Naive thymus-derived CD4-positive, alpha-beta T cell (primary cell): ENCODE measurements around the gene GLIS1. TPM values are rescaled to one million over a fixed set of nuclear protein-coding genes. Genes with fewer than 3 reads are reported as not detected.
A peak's percentile ranks its signal among the peaks of the same experiment; 100 is the strongest.

ENCODE experiments used
- ATAC-seq: fragments of 150-1000 bp; cut with Tn5 transposase; 2 replicates; pipeline ENCODE4 v1.10.0; 2021; ENCODE audit warnings: mild to moderate bottlenecking, moderate library complexity
- CTCF ChIA-PET: fragments of 350-600 bp; sonication (Branson Sonifier 250); formaldehyde crosslinking; loops from one replicate; lab custom pipeline; 2021; ENCODE audit warnings: antibody characterized with exemption; lab: Charles Lee
- POLR2A ChIA-PET: fragments of 350-600 bp; sonication (Branson Sonifier 250); formaldehyde crosslinking; loops from one replicate; lab custom pipeline; 2021; ENCODE audit warnings: antibody characterized with exemption, inconsistent platforms; lab: Charles Lee
- DNase-seq, 9 donors: peaks; one replicate each; pipeline versions ENCODE4 v3.0.0 to v3.0.0-alpha.2; 2020 to 2022; ENCODE audit warnings: mixed read lengths in 1 of 9
- H3K27ac ChIP-seq: one replicate; pipeline ENCODE4 v1.7.0; 2013; ENCODE audit warnings: mild to moderate bottlenecking, low read depth, low read length, moderate library complexity
- H3K27me3 ChIP-seq, 2 donors: one replicate each; pipeline ENCODE4 v1.7.0; 2013; ENCODE audit warnings: low read length in 2 of 2, mild to moderate bottlenecking in 2 of 2, moderate library complexity in 2 of 2; ENCODE audit not compliant: control insufficient read depth in 2 of 2, insufficient read depth in 2 of 2
- H3K36me3 ChIP-seq, 3 experiments: 1 replicate in 2 of 3; 2 replicates in 1 of 3; pipeline ENCODE4 v1.7.0; 2013; ENCODE audit warnings: low read length in 3 of 3, mild to moderate bottlenecking in 3 of 3, moderate library complexity in 1 of 3; ENCODE audit not compliant: insufficient read depth in 3 of 3, control insufficient read depth in 2 of 3
- H3K4me1 ChIP-seq, 2 donors: one replicate each; pipeline ENCODE4 v1.7.0; 2013; ENCODE audit warnings: low read length in 2 of 2, mild to moderate bottlenecking in 2 of 2, moderate library complexity in 1 of 2; ENCODE audit not compliant: control insufficient read depth in 2 of 2, insufficient read depth in 2 of 2
- H3K4me3 ChIP-seq: 2 replicates; pipeline ENCODE4 v1.7.0; 2013; ENCODE audit warnings: mild to moderate bottlenecking, low read length
- H3K9me3 ChIP-seq, 3 experiments: 1 replicate in 2 of 3; 2 replicates in 1 of 3; pipeline ENCODE4 v1.7.0; 2013; ENCODE audit warnings: low read length in 3 of 3; ENCODE audit not compliant: control insufficient read depth in 2 of 3
- H3K27ac Mint-ChIP-seq, 9 donors: one replicate each; pipeline ENCODE4 v1.8.0; 2020 to 2022; ENCODE audit warnings: mixed read lengths in 9 of 9, mild to moderate bottlenecking in 8 of 9, moderate library complexity in 5 of 9, inconsistent platforms in 2 of 9
- H3K27me3 Mint-ChIP-seq, 5 donors: one replicate each; pipeline ENCODE4 v1.8.0; 2021 to 2022; ENCODE audit warnings: mixed read lengths in 5 of 5, mild to moderate bottlenecking in 1 of 5
- H3K36me3 Mint-ChIP-seq, 5 donors: one replicate each; pipeline ENCODE4 v1.8.0; 2020 to 2022; ENCODE audit warnings: mixed read lengths in 5 of 5, mild to moderate bottlenecking in 3 of 5, inconsistent platforms in 1 of 5
- H3K4me1 Mint-ChIP-seq, 7 donors: one replicate each; pipeline ENCODE4 v1.8.0; 2020 to 2022; ENCODE audit warnings: mixed read lengths in 7 of 7, mild to moderate bottlenecking in 3 of 7, inconsistent platforms in 1 of 7
- H3K4me3 Mint-ChIP-seq, 10 donors: one replicate each; pipeline ENCODE4 v1.8.0; 2020 to 2022; ENCODE audit warnings: mild to moderate bottlenecking in 10 of 10, mixed read lengths in 10 of 10, moderate library complexity in 6 of 10, inconsistent platforms in 2 of 10
- H3K9me3 Mint-ChIP-seq, 11 donors: one replicate each; pipeline ENCODE4 v1.8.0; 2020 to 2022; ENCODE audit warnings: mixed read lengths in 11 of 11, mild to moderate bottlenecking in 4 of 11, inconsistent platforms in 1 of 11, moderate library complexity in 1 of 11
- intact Hi-C, 2 donors: fragments of 100-400 bp; cut with micrococcal nuclease; formaldehyde crosslinking; loops; one replicate each; pipeline ENCODE4 v1.15.1; 2023
- polyA plus RNA-seq, 2 donors: library from polyadenylated mRNA; unstranded; fragments of 300-500 nt; fragmentation: Illumina TruSeq; gene quantifications; one replicate each; pipeline ENCODE4 v1.2.3, GENCODE V29; 2021
- total RNA-seq, 6 experiments: library from RNA in 5 of 6; stranded (reverse) in 5 of 6; gene quantifications; 1 replicate in 5 of 6; 2 replicates in 1 of 6; pipeline ENCODE4 v1.2.3 and lab custom pipeline; 2021 to 2026

The GLIS1 gene
- total and polyA plus RNA-seq, 7 experiments from 2014 or later, result not detected

GRCh38 chr1:53686965-53687267, 52.0 kb downstream of the GLIS1 start:
- DNase-seq (no peak), ATAC-seq (no peak)
- Histone ChIP-seq H3K36me3 (no peaks in the 10 kb centered on the region), H3K4me1 (peaks cover 0 to 4% of the 10 kb centered on the region in 2 donors), H3K9me3 (no peaks in the 10 kb centered on the region), H3K27ac (no peak overlapping the region), H3K4me3 (no peak overlapping the region), H3K27me3 (no peaks in the 10 kb centered on the region)
- H3K9me3 Mint-ChIP-seq, result no peaks in the 10 kb centered on the region
- H3K27ac Mint-ChIP-seq, result no peak overlapping the region
- H3K36me3 Mint-ChIP-seq, result no peaks in the 10 kb centered on the region
- intact Hi-C loops, result no loop called here
- H3K27me3 Mint-ChIP-seq, result peaks cover 7 to 34% (median 22%) of the 10 kb centered on the region in 5 donors
- H3K4me3 Mint-ChIP-seq, result no peak overlapping the region
- H3K4me1 Mint-ChIP-seq, result peaks cover 2 to 5% (median 4%) of the 10 kb centered on the region in 7 donors
- ChIA-PET CTCF (no interaction called here), POLR2A (no interaction called here)

DNA sequence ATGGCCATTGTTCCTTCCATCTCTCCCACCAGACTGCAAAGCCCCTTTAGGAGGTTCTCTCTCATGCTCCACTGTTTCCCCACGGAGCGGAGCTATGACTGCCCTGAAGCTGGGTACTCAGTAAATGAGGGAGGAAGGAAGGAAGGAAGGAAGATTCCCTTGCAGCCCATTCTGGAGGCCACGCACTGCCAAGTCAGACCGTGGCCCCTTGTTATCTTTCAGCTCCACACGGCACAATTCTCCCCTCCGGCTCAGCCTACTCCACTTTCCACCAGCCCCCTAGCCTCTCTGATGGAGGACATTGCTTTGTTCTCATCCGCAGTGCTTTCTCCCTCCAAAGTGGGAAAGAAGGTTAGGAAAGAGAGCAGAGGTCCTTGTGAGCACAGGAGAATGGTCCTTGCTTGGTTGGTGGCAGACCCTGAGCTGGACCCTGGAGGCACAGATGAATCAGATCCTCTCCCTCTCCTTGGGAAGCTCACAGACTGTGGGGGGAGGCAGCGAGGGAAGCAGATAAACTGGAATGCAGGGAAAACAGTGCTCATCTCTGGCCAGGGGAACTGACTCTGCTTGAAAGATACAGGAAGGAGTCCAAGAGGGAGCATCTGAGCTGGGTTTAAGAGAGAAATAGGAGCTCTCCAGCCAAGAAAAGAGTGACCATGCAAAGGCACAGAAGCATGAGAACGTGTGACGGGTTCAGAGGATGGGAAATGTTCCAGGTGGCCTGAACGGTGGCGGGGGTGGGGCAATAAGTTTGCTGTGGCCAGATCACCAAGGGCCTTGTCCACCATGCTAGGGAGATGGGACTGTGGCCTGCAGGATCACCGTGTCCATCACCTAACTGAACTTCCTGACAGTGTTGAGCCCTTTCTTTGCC, 52.6 kb downstream of the GLIS1 start:
- no peak overlapping the region for H3K4me3 Mint-ChIP-seq
- ChIA-PET CTCF (no interaction called here), POLR2A (no interaction called here)
- DNase-seq (no peak), ATAC-seq (no peak)
- H3K27ac ChIP-seq, result no peak overlapping the region
- H3K27me3 Mint-ChIP-seq, result peaks cover 7 to 30% (median 24%) of the 10 kb centered on the region in 5 donors
- H3K27ac Mint-ChIP-seq, result peak overlapping the region in 1 of 9 donors; percentile 16
- H3K4me1 Mint-ChIP-seq, result peaks cover 4 to 10% (median 8%) of the 10 kb centered on the region in 7 donors
- no peaks in the 10 kb centered on the region for H3K36me3 ChIP-seq
- no peaks in the 10 kb centered on the region for H3K9me3 Mint-ChIP-seq
- intact Hi-C loops, result no loop called here
- no peaks in the 10 kb centered on the region for H3K27me3 ChIP-seq
- no peak overlapping the region for H3K4me3 ChIP-seq
- H3K36me3 Mint-ChIP-seq, result no peaks in the 10 kb centered on the region
- peaks cover 0 to 6% of the 10 kb centered on the region in 2 donors for H3K4me1 ChIP-seq
- no peaks in the 10 kb centered on the region for H3K9me3 ChIP-seq

DNA sequence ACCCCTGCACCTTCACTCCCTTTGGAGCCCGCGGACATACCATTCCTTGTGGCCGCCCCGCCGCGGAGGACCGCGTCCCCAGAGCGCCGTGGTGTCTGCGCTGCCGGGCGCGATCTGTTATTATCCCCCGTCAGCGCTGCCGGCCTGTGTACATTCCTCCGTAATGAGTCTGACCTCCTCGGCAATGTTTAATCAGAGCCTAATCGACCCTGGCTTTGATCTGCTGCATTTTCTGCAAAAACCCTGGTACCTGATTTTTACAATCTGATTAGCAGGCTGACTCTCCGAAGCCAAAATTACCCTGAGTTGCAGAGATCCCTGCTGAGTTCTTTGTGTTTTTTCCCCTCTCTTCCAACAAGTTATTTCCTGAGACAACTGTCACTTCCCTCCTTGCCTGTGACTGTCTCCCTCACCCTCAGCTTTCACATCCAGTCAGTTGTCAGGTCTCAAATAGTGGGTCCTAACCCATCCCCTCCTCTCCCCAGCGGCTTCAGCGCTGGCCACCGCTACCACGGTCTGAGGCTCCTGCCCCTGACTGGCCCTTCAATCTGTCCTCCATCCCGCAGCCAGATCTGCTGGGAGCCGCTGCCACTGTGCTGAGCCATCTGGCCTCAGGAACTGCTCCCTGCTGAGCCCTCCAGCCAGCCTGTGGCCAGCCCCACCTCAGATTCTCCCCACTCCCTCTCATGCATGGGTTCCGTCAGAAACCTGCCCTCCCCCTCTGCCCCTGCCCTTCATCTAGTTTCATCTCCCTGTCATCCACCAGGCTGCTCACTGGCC, 53.5 kb downstream of the GLIS1 start:
- peaks cover 0 to 6% of the 10 kb centered on the region in 2 donors for H3K4me1 ChIP-seq
- no peak overlapping the region for H3K27ac Mint-ChIP-seq
- peaks cover 7 to 29% (median 24%) of the 10 kb centered on the region in 5 donors for H3K27me3 Mint-ChIP-seq
- H3K9me3 ChIP-seq, result no peaks in the 10 kb centered on the region
- no peaks in the 10 kb centered on the region for H3K27me3 ChIP-seq
- ChIA-PET CTCF (no interaction called here), POLR2A (no interaction called here)
- H3K4me1 Mint-ChIP-seq, result peaks cover 4 to 12% (median 8%) of the 10 kb centered on the region in 7 donors
- H3K4me3 Mint-ChIP-seq, result no peak overlapping the region
- no peak for ATAC-seq
- intact Hi-C loops, result no loop called here
- no peak overlapping the region for H3K4me3 ChIP-seq
- no peaks in the 10 kb centered on the region for H3K36me3 Mint-ChIP-seq
- no peaks in the 10 kb centered on the region for H3K36me3 ChIP-seq
- H3K9me3 Mint-ChIP-seq, result no peaks in the 10 kb centered on the region
- no peak overlapping the region for H3K27ac ChIP-seq
- DNase-seq, result no peak

DNA sequence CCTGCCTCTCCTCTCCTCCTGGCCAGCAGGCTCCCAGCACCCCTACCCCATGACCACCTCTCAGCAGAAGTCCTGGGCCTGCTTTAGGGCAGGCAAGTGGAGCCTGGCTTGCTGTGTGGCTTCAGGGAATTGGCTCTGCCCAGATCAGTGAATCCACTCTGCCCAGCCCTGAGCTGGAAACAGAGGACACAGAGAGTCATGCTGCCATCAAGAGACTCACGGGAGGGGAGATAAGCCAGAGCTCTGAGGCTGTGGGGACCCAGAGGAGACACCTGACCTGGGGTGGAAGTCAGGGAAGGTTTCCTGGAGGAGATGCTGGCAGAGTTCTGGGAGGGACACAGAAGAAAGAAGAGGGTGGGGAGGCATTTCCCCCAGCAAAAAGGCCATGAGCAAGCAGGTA, 54.2 kb downstream of the GLIS1 start:
- H3K36me3 ChIP-seq, result no peaks in the 10 kb centered on the region
- Mint-ChIP-seq H3K9me3 (no peaks in the 10 kb centered on the region), H3K36me3 (no peaks in the 10 kb centered on the region), H3K27ac (no peak overlapping the region), H3K4me1 (peaks cover 4 to 12% (median 8%) of the 10 kb centered on the region in 7 donors), H3K4me3 (no peak overlapping the region), H3K27me3 (peaks cover 7 to 28% (median 24%) of the 10 kb centered on the region in 5 donors)
- H3K4me1 ChIP-seq, result peaks cover 0 to 6% of the 10 kb centered on the region in 2 donors
- H3K27me3 ChIP-seq, result no peaks in the 10 kb centered on the region
- no peaks in the 10 kb centered on the region for H3K9me3 ChIP-seq
- intact Hi-C loops, result no loop called here
- CTCF ChIA-PET, result no interaction called here
- H3K27ac ChIP-seq, result no peak overlapping the region
- DNase-seq (no peak), ATAC-seq (no peak)
- no peak overlapping the region for H3K4me3 ChIP-seq
- POLR2A ChIA-PET, result no interaction called here

DNA sequence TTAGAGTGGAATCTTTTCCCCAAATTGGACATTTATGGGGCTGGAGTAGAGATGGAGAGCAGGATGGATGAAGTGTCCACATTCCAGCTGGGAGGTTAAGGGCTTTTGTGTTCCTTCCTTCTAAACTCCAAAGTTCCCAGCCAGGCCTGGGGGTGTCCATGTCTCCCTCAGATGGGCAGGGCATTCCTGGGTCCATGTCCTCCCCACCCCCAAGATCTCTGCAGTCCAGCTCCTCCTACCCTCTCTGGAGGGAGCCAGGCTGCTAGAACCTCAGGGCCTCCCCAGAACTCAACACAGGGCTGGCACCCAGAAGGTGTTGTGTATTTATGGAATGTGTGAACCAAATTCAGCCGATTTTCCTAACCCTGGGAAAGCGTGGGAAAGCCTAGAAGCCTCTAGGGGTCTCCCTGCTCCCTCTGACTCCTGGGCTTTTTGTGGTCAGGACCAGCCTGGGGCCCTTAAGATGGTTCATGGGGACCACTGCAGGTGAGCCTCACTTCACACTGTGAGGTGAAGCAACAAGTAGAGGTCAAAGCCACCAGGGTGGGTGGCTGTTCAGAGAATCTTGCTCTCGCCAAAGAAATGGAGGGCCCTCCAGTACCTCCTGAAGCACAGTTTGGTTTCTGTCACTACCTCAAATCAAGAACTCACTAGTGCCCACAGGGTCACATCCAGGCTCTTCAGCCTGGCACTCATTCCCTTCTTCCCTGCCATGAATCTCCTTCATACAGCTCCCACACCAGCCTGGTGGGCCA, 54.8 kb downstream of the GLIS1 start:
- no peak for DNase-seq
- intact Hi-C loops, result loop anchor here in 1 of 2 donors (2.0 kb wide), 1 partner anchor 405 kb away; no protein-coding TSS in a partner anchor
- H3K4me1 Mint-ChIP-seq, result peaks cover 4 to 12% (median 8%) of the 10 kb centered on the region in 7 donors
- no peak overlapping the region for H3K4me3 Mint-ChIP-seq
- H3K9me3 Mint-ChIP-seq, result no peaks in the 10 kb centered on the region
- H3K27ac Mint-ChIP-seq, result no peak overlapping the region
- peaks cover 7 to 28% (median 24%) of the 10 kb centered on the region in 5 donors for H3K27me3 Mint-ChIP-seq
- Histone ChIP-seq H3K36me3 (no peaks in the 10 kb centered on the region), H3K27me3 (no peaks in the 10 kb centered on the region), H3K9me3 (no peaks in the 10 kb centered on the region), H3K4me1 (peaks cover 0 to 6% of the 10 kb centered on the region in 2 donors), H3K27ac (no peak overlapping the region), H3K4me3 (no peak overlapping the region)
- ChIA-PET POLR2A (no interaction called here), CTCF (interaction anchor here (0.6 kb wide), 1 partner anchor 1853 kb away, joined by 6 read pairs; no protein-coding TSS in a partner anchor)
- no peaks in the 10 kb centered on the region for H3K36me3 Mint-ChIP-seq
- ATAC-seq, result no peak

DNA sequence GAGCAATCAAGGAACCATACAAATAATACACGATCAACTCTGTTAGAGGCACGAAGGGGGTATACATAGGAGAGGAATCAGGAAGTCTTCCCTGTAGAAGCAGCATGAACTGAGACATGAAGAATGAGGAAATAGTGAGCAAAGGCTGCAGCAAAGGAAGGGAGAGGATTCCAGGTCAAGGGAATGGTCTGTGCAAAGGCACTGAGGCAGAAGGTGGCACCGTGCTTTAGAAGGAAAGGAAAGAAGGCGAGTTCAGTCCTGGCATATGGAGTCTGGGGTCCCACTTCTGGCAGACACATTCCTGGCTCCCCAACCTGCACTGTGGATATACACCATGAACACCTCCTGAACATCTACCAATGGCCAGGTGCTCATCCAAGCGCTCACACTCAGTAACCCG, 56.1 kb downstream of the GLIS1 start:
- CTCF ChIA-PET, result no interaction called here
- ATAC-seq, result no peak
- POLR2A ChIA-PET, result no interaction called here
- H3K4me1 ChIP-seq, result peaks cover 0 to 6% of the 10 kb centered on the region in 2 donors
- no peaks in the 10 kb centered on the region for H3K9me3 ChIP-seq
- no peak for DNase-seq
- Mint-ChIP-seq H3K36me3 (no peaks in the 10 kb centered on the region), H3K27ac (no peak overlapping the region), H3K4me1 (peaks cover 4 to 12% (median 8%) of the 10 kb centered on the region in 7 donors), H3K27me3 (peaks cover 7 to 28% (median 19%) of the 10 kb centered on the region in 5 donors), H3K4me3 (no peak overlapping the region), H3K9me3 (no peaks in the 10 kb centered on the region)
- H3K27ac ChIP-seq, result no peak overlapping the region
- no peak overlapping the region for H3K4me3 ChIP-seq
- no peaks in the 10 kb centered on the region for H3K36me3 ChIP-seq
- H3K27me3 ChIP-seq, result no peaks in the 10 kb centered on the region
- intact Hi-C loops, result loop anchor here (1.0 to 2.0 kb wide), 2 partner anchors 198 to 404 kb away; no protein-coding TSS in a partner anchor
